Spleen (tissue), 11 donors: ENCODE results near the gene GAS7. TPM values are rescaled to one million over a fixed set of nuclear protein-coding genes. Genes with fewer than 3 reads are reported as not detected.

Experiments used
- DNase-seq: peaks from one replicate; pipeline ENCODE4 v3.0.0-alpha.2; 2020
- H3K27ac ChIP-seq, 8 donors: fragments of 200-600 bp; sonication (generic) in 7 of 8; 1 replicate in 4 of 8; 2 replicates in 4 of 8; pipeline versions ENCODE4 v1.5.0 to v1.8.0; 2016 to 2021; ENCODE audit warnings: inconsistent platforms in 4 of 8, mild to moderate bottlenecking in 4 of 8, moderate library complexity in 1 of 8
- H3K27me3 ChIP-seq, 7 donors: fragments of 200-600 bp; sonication (generic) in 6 of 7; replicated peaks in 1 of 7; 1 replicate in 4 of 7; 2 replicates in 3 of 7; pipeline versions ENCODE4 v1.5.0 to v1.8.0; 2016 to 2021; ENCODE audit warnings: inconsistent platforms in 3 of 7, mild to moderate bottlenecking in 1 of 7
- H3K36me3 ChIP-seq, 6 donors: fragments of 200-600 bp; sonication (generic) in 5 of 6; 1 replicate in 4 of 6; 2 replicates in 2 of 6; pipeline versions ENCODE4 v1.5.0 to v1.8.0; 2016 to 2021; ENCODE audit warnings: inconsistent platforms in 2 of 6
- H3K4me1 ChIP-seq, 6 donors: fragments of 200-600 bp; sonication (generic) in 5 of 6; 1 replicate in 3 of 6; 2 replicates in 3 of 6; pipeline versions ENCODE4 v1.5.0 to v1.8.0; 2016 to 2021; ENCODE audit warnings: inconsistent platforms in 3 of 6
- H3K4me3 ChIP-seq, 8 donors: fragments of 200-600 bp; sonication (generic) in 7 of 8; 1 replicate in 4 of 8; 2 replicates in 4 of 8; pipeline versions ENCODE4 v1.5.0 to v1.8.0; 2016 to 2021; ENCODE audit warnings: inconsistent platforms in 4 of 8, mild to moderate bottlenecking in 4 of 8, moderate library complexity in 2 of 8
- H3K9me3 ChIP-seq, 8 donors: fragments of 200-600 bp; sonication (generic) in 7 of 8; 1 replicate in 4 of 8; 2 replicates in 4 of 8; pipeline versions ENCODE4 v1.5.0 to v1.8.0; 2016 to 2021; ENCODE audit warnings: inconsistent platforms in 4 of 8
- CTCF ChIP-seq, 11 experiments: fragments of 200-600 bp in 7 of 11; fragments of 450-650 bp in 4 of 11; sonication (generic) in 4 of 11; IDR thresholded peaks in 8 of 11; conservative IDR thresholded peaks in 3 of 11; 1 replicate in 7 of 11; 2 replicates in 4 of 11; pipeline versions ENCODE4 v1.4.0 to v1.8.0; 2016 to 2021; ENCODE audit warnings: antibody characterized with exemption in 11 of 11, inconsistent platforms in 4 of 11, mild to moderate bottlenecking in 1 of 11
- POLR2A ChIP-seq, 3 donors: fragments of 450-650 bp; IDR thresholded peaks; one replicate each; pipeline ENCODE4 v1.5.1; 2017; ENCODE audit warnings: antibody characterized with exemption in 3 of 3, mild to moderate bottlenecking in 1 of 3
- POLR2AphosphoS5 ChIP-seq, 3 donors: sonication (generic); formaldehyde crosslinking; IDR thresholded peaks; one replicate each; pipeline ENCODE4 v1.5.1; 2017; ENCODE audit warnings: antibody characterized with exemption in 3 of 3
- WGBS, 5 donors: extraction: QIAGEN DNeasy Blood & Tissue Kit in 3 of 5; methylation state at CpG; one replicate each; pipeline versions ENCODE4 v1.1.5 to v1.1.7; 2013 to 2018; 5-methylcytosine and 5-hydroxymethylcytosine counted together
- intact Hi-C: fragments of 100-400 bp; cut with DNase I; formaldehyde crosslinking; loops from one replicate; pipeline ENCODE4 v1.15.0; 2023; ENCODE audit warnings: low total_unique reads
- polyA plus RNA-seq, 3 donors: library from polyadenylated mRNA; stranded (reverse); fragments of 200-250 nt; gene quantifications; one replicate each; pipeline ENCODE4 v1.2.1, GENCODE V29; 2013
- total RNA-seq, 7 donors: library from RNA; depleted of rRNA in 3 of 7; stranded (reverse); fragments of >200 nt in 3 of 7; fragmentation: NEBNext Ultra II Directional in 4 of 7; extraction: Animal tissue kit (Norgen Biotek cat#: 25700) in 4 of 7; gene quantifications; one replicate each; pipeline versions ENCODE4 v1.1.0 to v1.2.1, GENCODE V29; 2016 to 2021
- donor health status: healthy with polysubstance abuse.
- donor health status: DM: no; HTN: no; CAD: no; lungs with moderate emphysema.
- donor health status: DM: no; HTN: no; CAD: no.
- donor health status: Bipolar disorder and iron deficiency.
- donor health status: healthy.
- donor health status: DM: no; HTN: no; CAD: no.
- donor health status: DM: yes; HTN: yes; CAD: no.

Gene GAS7
- total and polyA plus RNA-seq, 10 donors = 4.1 to 127 (median 60.9) TPM

- Histone ChIP-seq H3K27ac (no peak overlapping the region), H3K27me3 (no peaks in the 10 kb centered on the region), H3K9me3 (peaks cover 0 to 16% (median 4%) of the 10 kb centered on the region in 8 donors), H3K4me3 (no peak overlapping the region), H3K36me3 (no peaks in the 10 kb centered on the region), H3K4me1 (no peaks in the 10 kb centered on the region)
- intact Hi-C loops = no loop called here
- no peak for TF ChIP-seq POLR2AphosphoS5 (IDR thresholded peaks at IDR 0.05)
- no peak for TF ChIP-seq CTCF (IDR thresholded peaks at IDR 0.05 in 8 of 11, conservative IDR thresholded peaks at IDR 0.05 in 3 of 11)
- TF ChIP-seq POLR2A (IDR thresholded peaks at IDR 0.05) = no peak
- DNase-seq = no peak
- whole genome bisulfite sequencing, 5 donors = 56 to 73% (median 72%) methylated on average over 10 to 15 of the region's 15 CpGs
These were observed 18.0 kb upstream of the GAS7 start for GRCh38 chr17:10216213-10216938.

- no peaks in the 10 kb centered on the region for H3K36me3 ChIP-seq
- H3K4me1 ChIP-seq = peaks cover 0 to 4% (median under 1%) of the 10 kb centered on the region in 6 donors
- TF ChIP-seq CTCF (IDR thresholded peaks at IDR 0.05 in 8 of 11, conservative IDR thresholded peaks at IDR 0.05 in 3 of 11) (no peak), POLR2AphosphoS5 (IDR thresholded peaks at IDR 0.05) (no peak), POLR2A (IDR thresholded peaks at IDR 0.05) (no peak)
- no peak overlapping the region for H3K27ac ChIP-seq
- intact Hi-C loops = no loop called here
- H3K27me3 ChIP-seq = no peaks in the 10 kb centered on the region
- DNase-seq = no peak
- peaks cover 0 to 16% (median 4%) of the 10 kb centered on the region in 8 donors for H3K9me3 ChIP-seq
- no peak overlapping the region for H3K4me3 ChIP-seq
- WGBS, 5 donors = 91 to 98% (median 93%) methylated on average over 6 to 8 of the region's 8 CpGs
These were observed 16.9 kb upstream of the GAS7 start for GRCh38 chr17:10215286-10215685.

GRCh38 chr17:10211666-10212065, 13.3 kb upstream of the GAS7 start:
- Histone ChIP-seq H3K36me3 (no peaks in the 10 kb centered on the region), H3K4me3 (no peak overlapping the region), H3K27me3 (no peaks in the 10 kb centered on the region), H3K27ac (no peak overlapping the region), H3K4me1 (peaks cover 0 to 22% (median 9%) of the 10 kb centered on the region in 6 donors), H3K9me3 (no peaks in the 10 kb centered on the region)
- DNase-seq = no peak
- TF ChIP-seq POLR2AphosphoS5 (IDR thresholded peaks at IDR 0.05) (no peak), POLR2A (IDR thresholded peaks at IDR 0.05) (no peak), CTCF (IDR thresholded peaks at IDR 0.05 in 8 of 11, conservative IDR thresholded peaks at IDR 0.05 in 3 of 11) (no peak)
- WGBS, 5 donors = 76 to 95% (median 84%) methylated on average over 8 of the region's 8 CpGs
- intact Hi-C loops = no loop called here

- Histone ChIP-seq H3K4me3 (no peak overlapping the region), H3K27me3 (no peaks in the 10 kb centered on the region), H3K27ac (peak overlapping the region in 3 of 8 donors; percentile 9 to 52 (median 22)), H3K4me1 (peaks cover 0 to 22% (median 9%) of the 10 kb centered on the region in 6 donors), H3K9me3 (peaks cover 2 to 14% (median 10%) of the 10 kb centered on the region in 8 donors), H3K36me3 (no peaks in the 10 kb centered on the region)
- no peak for TF ChIP-seq CTCF (IDR thresholded peaks at IDR 0.05 in 8 of 11, conservative IDR thresholded peaks at IDR 0.05 in 3 of 11)
- TF ChIP-seq POLR2A (IDR thresholded peaks at IDR 0.05) = no peak
- TF ChIP-seq POLR2AphosphoS5 (IDR thresholded peaks at IDR 0.05) = no peak
- intact Hi-C loops = no loop called here
- DNase-seq = no peak
- WGBS, 5 donors = 44 to 74% (median 58%) methylated on average over 6 of the region's 6 CpGs
These were observed 11.8 kb upstream of the GAS7 start for GRCh38 chr17:10210151-10210574.
